Measurements from ENCODE around the gene TFF1.

The TFF1 gene

GRCh38 chr21:42373908-42374455 lies 7.6 kb upstream of the TFF1 start:
- H3K9ac ChIP-seq (ENCODE audit: low read length): no peak overlapping the region
- no peaks in the 10 kb centered on the region for H3K9me3 ChIP-seq (ENCODE audit: low read length)
- TF ChIP-seq CTCF (IDR thresholded peaks at IDR 0.05; ENCODE audit: low read length) (no peak), EZH2 (IDR thresholded peaks at IDR 0.05; ENCODE audit: borderline replicate concordance, low read length) (no peak)
- no peaks in the 10 kb centered on the region for H3K36me3 ChIP-seq (ENCODE audit: insufficient read depth, low read length)
- no peaks in the 10 kb centered on the region for H3K4me1 ChIP-seq (ENCODE audit: insufficient read depth, low read length, severe bottlenecking)
- no peak overlapping the region for H3K27ac ChIP-seq (ENCODE audit: low read depth, low read length, poor library complexity, severe bottlenecking)
- no peak overlapping the region for H2AFZ ChIP-seq (ENCODE audit: low read length)
- H3K9me2 ChIP-seq (ENCODE audit: low read depth, low read length): no peaks in the 10 kb centered on the region
- H3K4me2 ChIP-seq (ENCODE audit: low read length): no peak overlapping the region
- peaks cover 11% of the 10 kb centered on the region; the same call in 1 of the 2 replicates for H3K27me3 ChIP-seq (ENCODE audit: insufficient read depth, low read length)
- H3F3A ChIP-seq (ENCODE audit: insufficient read depth, low read length): no peaks in the 10 kb centered on the region
- H3K79me2 ChIP-seq (ENCODE audit: insufficient read depth, low read length): no peaks in the 10 kb centered on the region
- H4K20me1 ChIP-seq (ENCODE audit: insufficient read depth, low read length): no peaks in the 10 kb centered on the region
- H3K4me3 ChIP-seq (ENCODE audit: low read depth, low read length, poor library complexity, severe bottlenecking): no peak overlapping the region

GRCh38 chr21:42373196-42373907 lies 7.0 kb upstream of the TFF1 start:
- no peak for TF ChIP-seq EZH2 (IDR thresholded peaks at IDR 0.05; ENCODE audit: borderline replicate concordance, low read length)
- no peak for TF ChIP-seq CTCF (IDR thresholded peaks at IDR 0.05; ENCODE audit: low read length)
- Histone ChIP-seq H3K4me1 (ENCODE audit: insufficient read depth, low read length, severe bottlenecking) (no peaks in the 10 kb centered on the region), H3K4me2 (ENCODE audit: low read length) (no peak overlapping the region), H3K36me3 (ENCODE audit: insufficient read depth, low read length) (no peaks in the 10 kb centered on the region), H3K79me2 (ENCODE audit: insufficient read depth, low read length) (no peaks in the 10 kb centered on the region), H4K20me1 (ENCODE audit: insufficient read depth, low read length) (no peaks in the 10 kb centered on the region), H3K9me2 (ENCODE audit: low read depth, low read length) (no peaks in the 10 kb centered on the region), H3K27me3 (ENCODE audit: insufficient read depth, low read length) (peaks cover 13% of the 10 kb centered on the region; the same call in 1 of the 2 replicates), H3K27ac (ENCODE audit: low read depth, low read length, poor library complexity, severe bottlenecking) (no peak overlapping the region), H2AFZ (ENCODE audit: low read length) (no peak overlapping the region), H3F3A (ENCODE audit: insufficient read depth, low read length) (no peaks in the 10 kb centered on the region), H3K9ac (ENCODE audit: low read length) (no peak overlapping the region), H3K4me3 (ENCODE audit: low read depth, low read length, poor library complexity, severe bottlenecking) (no peak overlapping the region), H3K9me3 (ENCODE audit: low read length) (no peaks in the 10 kb centered on the region)

- Histone ChIP-seq H3K4me2 (ENCODE audit: low read length) (no peak overlapping the region), H3K27ac (ENCODE audit: low read depth, low read length, poor library complexity, severe bottlenecking) (no peak overlapping the region)
Observed at GRCh38 chr21:42370894-42371654, 4.7 kb upstream of the TFF1 start.

More at GRCh38 chr21:42370894-42371654, 4.7 kb upstream of the TFF1 start:
- no peaks in the 10 kb centered on the region for H3K9me2 ChIP-seq (ENCODE audit: low read depth, low read length)
- H3K9ac ChIP-seq (ENCODE audit: low read length): no peak overlapping the region
- H3K4me1 ChIP-seq (ENCODE audit: insufficient read depth, low read length, severe bottlenecking): no peaks in the 10 kb centered on the region
- H3K4me3 ChIP-seq (ENCODE audit: low read depth, low read length, poor library complexity, severe bottlenecking): no peak overlapping the region
- no peak overlapping the region for H2AFZ ChIP-seq (ENCODE audit: low read length)
- H3K79me2 ChIP-seq (ENCODE audit: insufficient read depth, low read length): no peaks in the 10 kb centered on the region
- no peaks in the 10 kb centered on the region for H3F3A ChIP-seq (ENCODE audit: insufficient read depth, low read length)
- H4K20me1 ChIP-seq (ENCODE audit: insufficient read depth, low read length): no peaks in the 10 kb centered on the region
- H3K27me3 ChIP-seq (ENCODE audit: insufficient read depth, low read length): peaks cover 18% of the 10 kb centered on the region; the same call in 1 of the 2 replicates
- TF ChIP-seq EZH2 (IDR thresholded peaks at IDR 0.05; ENCODE audit: borderline replicate concordance, low read length) (no peak), CTCF (IDR thresholded peaks at IDR 0.05; ENCODE audit: low read length) (no peak)
- no peaks in the 10 kb centered on the region for H3K9me3 ChIP-seq (ENCODE audit: low read length)
- no peaks in the 10 kb centered on the region for H3K36me3 ChIP-seq (ENCODE audit: insufficient read depth, low read length)

All from OCI-LY1 (cell line).